GM19397 (cell line): ENCODE results near the gene CXCL13.
A peak's percentile ranks its signal among the peaks of the same experiment; 100 is the strongest.
"Not testable (repeated sequence)": the region's sequence is repeated elsewhere in the genome, so short reads cannot be mapped to it uniquely, and the experiment has no call there.

Experiments used
- ATAC-seq: cut with Tn5 transposase; IDR thresholded peaks from one replicate; pipeline ENCODE4 v1.9.1; 2021; ENCODE audit warnings: mild to moderate bottlenecking, moderate library complexity; ENCODE audit not compliant: unreplicated experiment

Gene CXCL13

GRCh38 chr4:77605210-77605902 lies at the start of gene CXCL13:
CXCL13 (plus strand) TSS chr4:77605820; CDS start chr4:77605866, 46 bp downstream.
- ATAC-seq = no peak

GRCh38 chr4:77560170-77560569 lies 45.5 kb upstream of the CXCL13 start:
- no peak for ATAC-seq

- ATAC-seq = not testable (repeated sequence)
These were observed 43.9 kb upstream of the CXCL13 start for GRCh38 chr4:77561720-77562119.

GRCh38 chr4:77564231-77564630 lies 41.4 kb upstream of the CXCL13 start:
- no peak for ATAC-seq

- no peak for ATAC-seq
These were observed 39.5 kb upstream of the CXCL13 start for GRCh38 chr4:77566148-77566547.

GRCh38 chr4:77567549-77567948 lies 38.1 kb upstream of the CXCL13 start:
- no peak for ATAC-seq

GRCh38 chr4:77570508-77571214 lies 35.0 kb upstream of the CXCL13 start:
- ATAC-seq = not testable (repeated sequence)

- no peak for ATAC-seq
These were observed 29.3 kb upstream of the CXCL13 start for GRCh38 chr4:77576351-77576750.

- no peak for ATAC-seq
These were observed 27.5 kb upstream of the CXCL13 start for GRCh38 chr4:77578145-77578544.

- ATAC-seq = no peak
These were observed 26.1 kb upstream of the CXCL13 start for GRCh38 chr4:77579406-77580076.

- no peak for ATAC-seq
These were observed 23.9 kb upstream of the CXCL13 start for GRCh38 chr4:77581724-77582123.

- ATAC-seq = no peak
These were observed 23.5 kb upstream of the CXCL13 start for GRCh38 chr4:77582156-77582555.

GRCh38 chr4:77582711-77583110 lies 22.9 kb upstream of the CXCL13 start:
- ATAC-seq = no peak

- ATAC-seq = peak; percentile 97
These were observed 18.7 kb upstream of the CXCL13 start for GRCh38 chr4:77586951-77587383.

GRCh38 chr4:77590482-77590881 lies 15.1 kb upstream of the CXCL13 start:
- no peak for ATAC-seq

GRCh38 chr4:77591532-77591931 lies 14.1 kb upstream of the CXCL13 start:
- ATAC-seq = no peak

- ATAC-seq = no peak
These were observed 12.5 kb upstream of the CXCL13 start for GRCh38 chr4:77593101-77593500.

GRCh38 chr4:77593993-77594392 lies 11.6 kb upstream of the CXCL13 start:
- no peak for ATAC-seq

GRCh38 chr4:77595364-77595973 lies 10.2 kb upstream of the CXCL13 start:
- ATAC-seq = no peak

- ATAC-seq = no peak
These were observed 6.2 kb upstream of the CXCL13 start for GRCh38 chr4:77599378-77599777.
